IMR-90 (cell line): ENCODE results near the gene MCM8. TPM values are rescaled to one million over a fixed set of nuclear protein-coding genes. Genes with fewer than 3 reads are reported as not detected.

Experiments used
- ATAC-seq: fragments of 200-7000 bp; cut with Tn5 transposase; 2 replicates; pipeline ENCODE4 v1.9.1; 2020; ENCODE audit warnings: low read depth, mild to moderate bottlenecking, moderate library complexity
- BruUV-seq: library from RNA; stranded (reverse); fragments of 400-500 nt; replicated peaks from 2 replicates; lab custom pipeline; 2021; lab: Mats Ljungman, UMichigan
- CTCF ChIA-PET: fragments of 300-600 bp; formaldehyde crosslinking; extraction: SDS; loops from one replicate; lab custom pipeline; 2021; ENCODE audit warnings: antibody characterized with exemption; lab: Yijun Ruan, JAX
- POLR2A ChIA-PET: fragments of 300-600 bp; sonication (Branson Sonifier 250); formaldehyde crosslinking; loops from one replicate; lab custom pipeline; 2022; ENCODE audit warnings: antibody characterized with exemption; ENCODE audit not compliant: unreplicated experiment; lab: Charles Lee
- DNase-seq: peaks from one replicate; pipeline ENCODE4 v3.0.0; 2013
- H2AFZ ChIP-seq: replicated peaks from 2 replicates; pipeline ENCODE3; 2013; ENCODE audit warnings: low read length, mild to moderate bottlenecking; ENCODE audit not compliant: poor library complexity
- H2AK5ac ChIP-seq: 2 replicates; pipeline ENCODE4 v1.6.1; 2013; ENCODE audit warnings: low read depth, low read length, inconsistent platforms
- H2AK9ac ChIP-seq: replicated peaks from 2 replicates; pipeline ENCODE3; 2013; ENCODE audit warnings: mild to moderate bottlenecking, low read depth, low read length, moderate library complexity; ENCODE audit not compliant: poor library complexity
- H2BK120ac ChIP-seq: 2 replicates; pipeline ENCODE4 v1.6.1; 2013; ENCODE audit warnings: low read depth, low read length, inconsistent platforms
- H2BK15ac ChIP-seq: 3 replicates; pipeline ENCODE4 v1.6.1; 2013; ENCODE audit warnings: low read depth, low read length, inconsistent platforms
- H2BK20ac ChIP-seq: 2 replicates; pipeline ENCODE4 v1.6.1; 2013; ENCODE audit warnings: low read depth, mild to moderate bottlenecking, inconsistent platforms, low read length, moderate library complexity
- H2BK5ac ChIP-seq: 2 replicates; pipeline ENCODE4 v1.6.1; 2013; ENCODE audit warnings: mild to moderate bottlenecking, low read depth, low read length, inconsistent platforms; ENCODE audit not compliant: poor library complexity, severe bottlenecking
- H3K14ac ChIP-seq: replicated peaks from 2 replicates; pipeline ENCODE4 v1.6.1; 2013; ENCODE audit warnings: low read depth, low read length, inconsistent platforms
- H3K18ac ChIP-seq: 2 replicates; pipeline ENCODE4 v1.6.1; 2013; ENCODE audit warnings: low read depth, low read length, control low read depth
- H3K23ac ChIP-seq: 2 replicates; pipeline ENCODE4 v1.6.1; 2013; ENCODE audit warnings: low read depth, low read length, inconsistent platforms
- H3K27ac ChIP-seq: 2 replicates; pipeline ENCODE4 v1.5.1; 2013; ENCODE audit warnings: mild to moderate bottlenecking, control low read depth, low read length; ENCODE audit not compliant: insufficient read depth
- H3K27me3 ChIP-seq: 2 replicates; pipeline ENCODE4 v1.6.1; 2013; ENCODE audit warnings: low read length; ENCODE audit not compliant: control insufficient read depth, insufficient read depth
- H3K36me3 ChIP-seq: 2 replicates; pipeline ENCODE4 v1.6.1; 2013; ENCODE audit warnings: low read length, mixed read lengths; ENCODE audit not compliant: control insufficient read depth, insufficient read depth
- H3K4ac ChIP-seq: 2 replicates; pipeline ENCODE4 v1.6.1; 2013; ENCODE audit warnings: low read depth, low read length, inconsistent platforms
- H3K4me1 ChIP-seq: 2 replicates; pipeline ENCODE4 v1.6.1; 2013; ENCODE audit warnings: low read length, mixed read lengths; ENCODE audit not compliant: control insufficient read depth, insufficient read depth
- H3K4me2 ChIP-seq: 2 replicates; pipeline ENCODE4 v1.6.1; 2013; ENCODE audit warnings: low read depth, mild to moderate bottlenecking, control low read depth, low read length, moderate library complexity
- H3K4me3 ChIP-seq: 2 replicates; pipeline ENCODE4 v1.5.1; 2013; ENCODE audit warnings: low read depth, mild to moderate bottlenecking, control low read depth, low read length, moderate library complexity; ENCODE audit not compliant: insufficient read depth
- H3K56ac ChIP-seq: 2 replicates; pipeline ENCODE4 v1.6.1; 2013; ENCODE audit warnings: low read length, inconsistent platforms; ENCODE audit not compliant: insufficient read depth; ENCODE audit errors: extremely low read depth
- H3K79me1 ChIP-seq, 2 experiments: 2 replicates each; pipeline ENCODE4 v1.6.1; 2013; ENCODE audit warnings: low read length in 2 of 2, inconsistent platforms in 1 of 2, low read depth in 1 of 2
- H3K9ac ChIP-seq: 2 replicates; pipeline ENCODE4 v1.6.1; 2013; ENCODE audit warnings: low read depth, low read length, control low read depth
- H3K9me1 ChIP-seq: 2 replicates; pipeline ENCODE4 v1.6.1; 2013; ENCODE audit warnings: low read length, inconsistent platforms; ENCODE audit not compliant: insufficient read depth
- H3K9me3 ChIP-seq: 2 replicates; pipeline ENCODE4 v1.6.1; 2013; ENCODE audit warnings: low read length; ENCODE audit not compliant: control insufficient read depth, insufficient read depth
- H4K20me1 ChIP-seq: 2 replicates; pipeline ENCODE4 v1.6.1; 2013; ENCODE audit warnings: low read length, inconsistent platforms; ENCODE audit not compliant: insufficient read depth
- H4K5ac ChIP-seq: 2 replicates; pipeline ENCODE4 v1.6.1; 2013; ENCODE audit warnings: mild to moderate bottlenecking, low read depth, low read length, control low read depth
- H4K8ac ChIP-seq, 2 experiments: 2 replicates each; pipeline ENCODE4 v1.6.1; 2013; ENCODE audit warnings: low read depth in 2 of 2, low read length in 2 of 2, control low read depth in 1 of 2, inconsistent platforms in 1 of 2
- H4K91ac ChIP-seq: 2 replicates; pipeline ENCODE4 v1.6.1; 2013; ENCODE audit warnings: low read depth, low read length, inconsistent platforms; ENCODE audit not compliant: insufficient read depth
- CEBPB ChIP-seq: IDR thresholded peaks from 2 replicates; pipeline ENCODE4 v1.6.1; 2012; ENCODE audit warnings: low read depth, low read length, improper control_type of control experiment
- FOS ChIP-seq: fragments of 150-350 bp; IDR thresholded peaks from 2 replicates; pipeline ENCODE4 v1.6.1; 2016; ENCODE audit warnings: low read depth, low read length
- MAFK ChIP-seq: IDR thresholded peaks from 2 replicates; pipeline ENCODE4 v1.6.1; 2012; ENCODE audit warnings: low read depth, low read length, improper control_type of control experiment
- NFE2L2 ChIP-seq: fragments of 150-350 bp; IDR thresholded peaks from 2 replicates; pipeline ENCODE4 v1.6.1; 2016; ENCODE audit warnings: low read depth, mild to moderate bottlenecking, low read length
- RFX5 ChIP-seq: IDR thresholded peaks from 2 replicates; pipeline ENCODE4 v1.8.0; 2012; ENCODE audit warnings: low read depth, mild to moderate bottlenecking, low read length, moderate library complexity
- SMC3 ChIP-seq: fragments of 150-350 bp; IDR thresholded peaks from 2 replicates; pipeline ENCODE4 v1.6.1; 2016; ENCODE audit warnings: low read depth, mild to moderate bottlenecking, antibody characterized with exemption, low read length, moderate library complexity
- WGBS, 2 experiments: methylation state at CpG; one replicate each; pipeline versions ENCODE4 v1.1.5 to v1.1.7; 2013; ENCODE audit warnings: missing lambda C conversion rate in 2 of 2; ENCODE audit not compliant: insufficient read length in 1 of 2; ENCODE audit errors: extremely low coverage in 2 of 2; 5-methylcytosine and 5-hydroxymethylcytosine counted together
- dilution Hi-C: fragments of 300-500 bp; cut with HindIII; formaldehyde crosslinking; loops from one replicate; pipeline ENCODE4 v1.14.3; 2018; ENCODE audit warnings: low sequenced_read_pairs; ENCODE audit not compliant: unreplicated experiment
- in situ Hi-C: fragments of 300-500 bp; cut with MboI; formaldehyde crosslinking; loops from 3 replicates; pipeline ENCODE4 v1.14.3; 2019; ENCODE audit warnings: low sequenced_read_pairs, inconsistent platforms, mixed read lengths
- intact Hi-C: fragments of 100-400 bp; cut with micrococcal nuclease; formaldehyde crosslinking; loops from 2 replicates; pipeline ENCODE4 v1.10.0; 2022
- polyA plus RNA-seq, 3 experiments: library from polyadenylated mRNA; depleted of rRNA; stranded (reverse); fragments of >200 nt; gene quantifications; 2 replicates each; pipeline ENCODE4 v1.2.3, GENCODE V29; 2012; ENCODE audit warnings: low replicate concordance in 1 of 3
- total RNA-seq: library from RNA; depleted of rRNA; stranded (reverse); fragments of >200 nt; gene quantifications from 2 replicates; pipeline ENCODE4 v1.2.3, GENCODE V29; 2012
- TF ChIP-seq, protein P1 (sequence below): fragments of 150-350 bp; IDR thresholded peaks from 2 replicates; pipeline ENCODE4 v1.6.1; 2016; ENCODE audit warnings: low read depth, mild to moderate bottlenecking, low read length, moderate library complexity, borderline replicate concordance

MCM8 gene
- total and polyA plus RNA-seq, 2 of the 4 experiments (the other 2 are of a cell fraction) = 4.2 to 11.5 TPM

GRCh38 chr20:6040958-6041807 is 90.7 kb downstream of the MCM8 start:
- no peaks in the 10 kb centered on the region for H3K27me3 ChIP-seq
- POLR2A ChIA-PET = no interaction called here
- no peaks in the 10 kb centered on the region for H4K20me1 ChIP-seq
- no peak overlapping the region for H2BK15ac ChIP-seq
- H2AK9ac ChIP-seq = no peak overlapping the region
- H3K9ac ChIP-seq = no peak overlapping the region
- H3K4me1 ChIP-seq = no peaks in the 10 kb centered on the region; the same call in 1 of the 2 replicates
- in situ Hi-C loops (no loop called here), dilution Hi-C loops (no loop called here), intact Hi-C loops (no loop called here)
- H3K56ac ChIP-seq = no peak overlapping the region
- H4K91ac ChIP-seq = no peak overlapping the region
- no peak overlapping the region for H4K5ac ChIP-seq
- H2AFZ ChIP-seq = no peak overlapping the region
- no peak overlapping the region for H2AK5ac ChIP-seq
- no peak overlapping the region for H3K4ac ChIP-seq
- no peak overlapping the region for H2BK120ac ChIP-seq
- H3K14ac ChIP-seq = no peak overlapping the region
- H3K27ac ChIP-seq = no peak overlapping the region
- H3K9me1 ChIP-seq = peaks cover 3% of the 10 kb centered on the region; the same call in 1 of the 2 replicates
- peaks cover 35% of the 10 kb centered on the region for H3K36me3 ChIP-seq
- no peaks in the 10 kb centered on the region for H3K9me3 ChIP-seq
- no peak overlapping the region for H4K8ac ChIP-seq
- no peak overlapping the region for H3K18ac ChIP-seq
- peaks cover 0 to 3% of the 10 kb centered on the region in 2 experiments; a peak in 1 of 4 replicates for H3K79me1 ChIP-seq
- no peak overlapping the region for H3K4me3 ChIP-seq
- no peak overlapping the region for H2BK20ac ChIP-seq
- no peak overlapping the region for H3K4me2 ChIP-seq
- WGBS, 2 experiments = 78% methylated on average over 35 of the region's 67 CpGs; no CpG with 5 or more reads in 1 of the 2 experiments
- H3K23ac ChIP-seq = no peak overlapping the region
- CTCF ChIA-PET = no interaction called here
- ATAC-seq = no peak
- no peak for TF ChIP-seq SMC3
- TF ChIP-seq NFE2L2 = no peak
- no peak for TF ChIP-seq FOS
- TF ChIP-seq, protein P1, sequence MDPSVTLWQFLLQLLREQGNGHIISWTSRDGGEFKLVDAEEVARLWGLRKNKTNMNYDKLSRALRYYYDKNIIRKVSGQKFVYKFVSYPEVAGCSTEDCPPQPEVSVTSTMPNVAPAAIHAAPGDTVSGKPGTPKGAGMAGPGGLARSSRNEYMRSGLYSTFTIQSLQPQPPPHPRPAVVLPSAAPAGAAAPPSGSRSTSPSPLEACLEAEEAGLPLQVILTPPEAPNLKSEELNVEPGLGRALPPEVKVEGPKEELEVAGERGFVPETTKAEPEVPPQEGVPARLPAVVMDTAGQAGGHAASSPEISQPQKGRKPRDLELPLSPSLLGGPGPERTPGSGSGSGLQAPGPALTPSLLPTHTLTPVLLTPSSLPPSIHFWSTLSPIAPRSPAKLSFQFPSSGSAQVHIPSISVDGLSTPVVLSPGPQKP = no peak
- no peak for TF ChIP-seq CEBPB
- no peak for TF ChIP-seq MAFK
- TF ChIP-seq RFX5 = no peak
- DNase-seq = no peak
- H2BK5ac ChIP-seq = no peak overlapping the region
- BruUV-seq = no TSS peak
